ENCODE measurements around the gene SARDH. TPM values are rescaled to one million over a fixed set of nuclear protein-coding genes. Genes with fewer than 3 reads are reported as not detected.

SARDH gene
- total and polyA plus RNA-seq, 2 of the 13 experiments (the other 11 are each of a cell fraction or from before 2014, with no cell fraction given), result 11.6 to 34.9 TPM

DNA sequence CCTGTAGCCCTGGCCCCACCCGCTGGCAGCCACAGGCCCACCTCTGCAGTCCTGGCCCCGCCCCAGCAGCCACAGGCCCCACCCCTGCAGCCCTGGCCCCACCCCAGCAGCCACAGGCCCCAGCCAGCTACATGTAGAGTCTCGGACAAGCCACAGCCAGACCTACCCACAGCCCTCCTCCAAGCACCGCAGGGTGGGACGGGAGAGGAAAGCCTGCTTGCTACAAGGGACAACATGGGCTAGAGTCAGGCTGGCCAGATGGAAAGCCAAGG is 49.5 kb upstream of the SARDH start:
- Histone ChIP-seq H3K4me3 (replicated peaks in 1 of 3; ENCODE audit: insufficient read depth in 1 of 3, low read depth in 2 of 3, low read length in 3 of 3) (no peak overlapping the region), H3K4me1 (ENCODE audit: insufficient read depth, low read length) (peaks cover 25% of the 10 kb centered on the region), H2AFZ (ENCODE audit: low read length) (no peak overlapping the region), H4K20me1 (ENCODE audit: insufficient read depth, low read length) (no peaks in the 10 kb centered on the region), H3K79me2 (ENCODE audit: insufficient read depth, low read length) (no peaks in the 10 kb centered on the region), H3K4me2 (ENCODE audit: low read depth, low read length) (no peak overlapping the region), H3K36me3 (replicated peaks in 1 of 2; ENCODE audit: control insufficient read depth in 1 of 2, insufficient read depth in 2 of 2, low read length in 2 of 2) (peaks cover 18 to 45% of the 10 kb centered on the region in 2 experiments; a peak in 4 of 5 replicates), H3K27me3 (ENCODE audit: control insufficient read depth in 1 of 2, insufficient read depth in 2 of 2, low read length in 2 of 2) (no peaks in the 10 kb centered on the region), H3K9me3 (ENCODE audit: low read length) (no peaks in the 10 kb centered on the region), H3K9ac (ENCODE audit: insufficient read depth, low read depth, low read length) (no peak overlapping the region), H3K27ac (ENCODE audit: extremely low read length, insufficient read depth, low read length) (no peak overlapping the region)
- in situ Hi-C loops (cut with HindIII; ENCODE audit: extremely low pct_ligation_motif_present, low pct_unique_long_range_greater_than_20kb) (loop anchor here (5.0 kb wide), 1 partner anchor 205 kb away; the partner anchor contains the start of gene VAV2), intact Hi-C loops (cut with micrococcal nuclease; ENCODE audit: unreplicated experiment) (no loop called here)
- no TSS peak for BruUV-seq (replicated peaks)
- no peak for FAIRE-seq
- ChIA-PET CTCF (ENCODE audit: low intra/inter-chr PET ratio, low total read pairs) (no interaction called here), POLR2A (interaction anchor here (1.2 kb wide), 1 partner anchor 206 kb away, joined by 4 read pairs; no protein-coding TSS in a partner anchor)
- ATAC-seq, result no peak; the same call in 2 of the 3 replicates
- WGBS (ENCODE audit: low lambda C conversion rate), result 100% methylated on average over 1 of the region's 5 CpGs
- no peak for DNase-seq (ENCODE audit: low spot score)
- TF ChIP-seq, protein P1, sequence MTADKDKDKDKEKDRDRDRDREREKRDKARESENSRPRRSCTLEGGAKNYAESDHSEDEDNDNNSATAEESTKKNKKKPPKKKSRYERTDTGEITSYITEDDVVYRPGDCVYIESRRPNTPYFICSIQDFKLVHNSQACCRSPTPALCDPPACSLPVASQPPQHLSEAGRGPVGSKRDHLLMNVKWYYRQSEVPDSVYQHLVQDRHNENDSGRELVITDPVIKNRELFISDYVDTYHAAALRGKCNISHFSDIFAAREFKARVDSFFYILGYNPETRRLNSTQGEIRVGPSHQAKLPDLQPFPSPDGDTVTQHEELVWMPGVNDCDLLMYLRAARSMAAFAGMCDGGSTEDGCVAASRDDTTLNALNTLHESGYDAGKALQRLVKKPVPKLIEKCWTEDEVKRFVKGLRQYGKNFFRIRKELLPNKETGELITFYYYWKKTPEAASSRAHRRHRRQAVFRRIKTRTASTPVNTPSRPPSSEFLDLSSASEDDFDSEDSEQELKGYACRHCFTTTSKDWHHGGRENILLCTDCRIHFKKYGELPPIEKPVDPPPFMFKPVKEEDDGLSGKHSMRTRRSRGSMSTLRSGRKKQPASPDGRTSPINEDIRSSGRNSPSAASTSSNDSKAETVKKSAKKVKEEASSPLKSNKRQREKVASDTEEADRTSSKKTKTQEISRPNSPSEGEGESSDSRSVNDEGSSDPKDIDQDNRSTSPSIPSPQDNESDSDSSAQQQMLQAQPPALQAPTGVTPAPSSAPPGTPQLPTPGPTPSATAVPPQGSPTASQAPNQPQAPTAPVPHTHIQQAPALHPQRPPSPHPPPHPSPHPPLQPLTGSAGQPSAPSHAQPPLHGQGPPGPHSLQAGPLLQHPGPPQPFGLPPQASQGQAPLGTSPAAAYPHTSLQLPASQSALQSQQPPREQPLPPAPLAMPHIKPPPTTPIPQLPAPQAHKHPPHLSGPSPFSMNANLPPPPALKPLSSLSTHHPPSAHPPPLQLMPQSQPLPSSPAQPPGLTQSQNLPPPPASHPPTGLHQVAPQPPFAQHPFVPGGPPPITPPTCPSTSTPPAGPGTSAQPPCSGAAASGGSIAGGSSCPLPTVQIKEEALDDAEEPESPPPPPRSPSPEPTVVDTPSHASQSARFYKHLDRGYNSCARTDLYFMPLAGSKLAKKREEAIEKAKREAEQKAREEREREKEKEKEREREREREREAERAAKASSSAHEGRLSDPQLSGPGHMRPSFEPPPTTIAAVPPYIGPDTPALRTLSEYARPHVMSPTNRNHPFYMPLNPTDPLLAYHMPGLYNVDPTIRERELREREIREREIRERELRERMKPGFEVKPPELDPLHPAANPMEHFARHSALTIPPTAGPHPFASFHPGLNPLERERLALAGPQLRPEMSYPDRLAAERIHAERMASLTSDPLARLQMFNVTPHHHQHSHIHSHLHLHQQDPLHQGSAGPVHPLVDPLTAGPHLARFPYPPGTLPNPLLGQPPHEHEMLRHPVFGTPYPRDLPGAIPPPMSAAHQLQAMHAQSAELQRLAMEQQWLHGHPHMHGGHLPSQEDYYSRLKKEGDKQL (CRISPR knock-in tag; IDR thresholded peaks at IDR 0.05; ENCODE audit: low read depth), result no peak
- TF ChIP-seq ZNF160 (CRISPR knock-in tag; IDR thresholded peaks at IDR 0.05) (no peak), KMT2B (CRISPR knock-in tag; IDR thresholded peaks at IDR 0.05) (no peak), ZKSCAN5 (CRISPR knock-in tag; IDR thresholded peaks at IDR 0.05) (no peak), ZNF224 (CRISPR knock-in tag; IDR thresholded peaks at IDR 0.05) (no peak), HNRNPL (IDR thresholded peaks at IDR 0.05; ENCODE audit: low read depth, low read length) (no peak), ZNF766 (CRISPR knock-in tag; IDR thresholded peaks at IDR 0.05; ENCODE audit: borderline replicate concordance) (no peak), CEBPG (CRISPR knock-in tag; IDR thresholded peaks at IDR 0.05) (no peak), NFE2L2 (IDR thresholded peaks at IDR 0.05; ENCODE audit: low read length) (no peak), SMARCE1 (IDR thresholded peaks at IDR 0.05; ENCODE audit: borderline replicate concordance) (no peak), ZNF749 (CRISPR knock-in tag; IDR thresholded peaks at IDR 0.05; ENCODE audit: borderline replicate concordance) (no peak), ZNF337 (CRISPR knock-in tag; IDR thresholded peaks at IDR 0.05; ENCODE audit: borderline replicate concordance, low read depth) (no peak), ZNF674 (CRISPR knock-in tag; IDR thresholded peaks at IDR 0.05; ENCODE audit: low read depth) (no peak), ZFP1 (CRISPR knock-in tag; IDR thresholded peaks at IDR 0.05) (no peak), EZH2 (conservative IDR thresholded peaks at IDR 0.05; ENCODE audit: low read depth, low read length) (no peak), CBX2 (IDR thresholded peaks at IDR 0.05; ENCODE audit: low read depth, low read length) (no peak), CBX2 (CRISPR knock-in tag; IDR thresholded peaks at IDR 0.05; ENCODE audit: low read depth) (no peak)
- TF ChIP-seq, protein P2, sequence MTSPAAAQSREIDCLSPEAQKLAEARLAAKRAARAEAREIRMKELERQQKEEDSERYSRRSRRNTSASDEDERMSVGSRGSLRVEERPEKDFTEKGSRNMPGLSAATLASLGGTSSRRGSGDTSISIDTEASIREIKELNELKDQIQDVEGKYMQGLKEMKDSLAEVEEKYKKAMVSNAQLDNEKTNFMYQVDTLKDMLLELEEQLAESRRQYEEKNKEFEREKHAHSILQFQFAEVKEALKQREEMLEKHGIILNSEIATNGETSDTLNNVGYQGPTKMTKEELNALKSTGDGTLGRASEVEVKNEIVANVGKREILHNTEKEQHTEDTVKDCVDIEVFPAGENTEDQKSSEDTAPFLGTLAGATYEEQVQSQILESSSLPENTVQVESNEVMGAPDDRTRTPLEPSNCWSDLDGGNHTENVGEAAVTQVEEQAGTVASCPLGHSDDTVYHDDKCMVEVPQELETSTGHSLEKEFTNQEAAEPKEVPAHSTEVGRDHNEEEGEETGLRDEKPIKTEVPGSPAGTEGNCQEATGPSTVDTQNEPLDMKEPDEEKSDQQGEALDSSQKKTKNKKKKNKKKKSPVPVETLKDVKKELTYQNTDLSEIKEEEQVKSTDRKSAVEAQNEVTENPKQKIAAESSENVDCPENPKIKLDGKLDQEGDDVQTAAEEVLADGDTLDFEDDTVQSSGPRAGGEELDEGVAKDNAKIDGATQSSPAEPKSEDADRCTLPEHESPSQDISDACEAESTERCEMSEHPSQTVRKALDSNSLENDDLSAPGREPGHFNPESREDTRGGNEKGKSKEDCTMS (CRISPR knock-in tag; conservative IDR thresholded peaks at IDR 0.05), result no peak
